Spleen (tissue), 11 donors: Measurements from ENCODE around the gene PMF1. TPM values are rescaled to one million over a fixed set of nuclear protein-coding genes. Genes with fewer than 3 reads are reported as not detected.
"Not testable (repeated sequence)": the region's sequence is repeated elsewhere in the genome, so short reads cannot be mapped to it uniquely, and the experiment has no call there.

Source experiments
- DNase-seq: peaks from one replicate; pipeline ENCODE4 v3.0.0-alpha.2; 2020
- H3K27ac ChIP-seq, 8 donors: fragments of 200-600 bp; sonication (generic) in 7 of 8; 1 replicate in 4 of 8; 2 replicates in 4 of 8; pipeline versions ENCODE4 v1.5.0 to v1.8.0; 2016 to 2021; ENCODE audit warnings: inconsistent platforms in 4 of 8, mild to moderate bottlenecking in 4 of 8, moderate library complexity in 1 of 8
- H3K27me3 ChIP-seq, 7 donors: fragments of 200-600 bp; sonication (generic) in 6 of 7; replicated peaks in 1 of 7; 1 replicate in 4 of 7; 2 replicates in 3 of 7; pipeline versions ENCODE4 v1.5.0 to v1.8.0; 2016 to 2021; ENCODE audit warnings: inconsistent platforms in 3 of 7, mild to moderate bottlenecking in 1 of 7
- H3K36me3 ChIP-seq, 6 donors: fragments of 200-600 bp; sonication (generic) in 5 of 6; 1 replicate in 4 of 6; 2 replicates in 2 of 6; pipeline versions ENCODE4 v1.5.0 to v1.8.0; 2016 to 2021; ENCODE audit warnings: inconsistent platforms in 2 of 6
- H3K4me1 ChIP-seq, 6 donors: fragments of 200-600 bp; sonication (generic) in 5 of 6; 1 replicate in 3 of 6; 2 replicates in 3 of 6; pipeline versions ENCODE4 v1.5.0 to v1.8.0; 2016 to 2021; ENCODE audit warnings: inconsistent platforms in 3 of 6
- H3K4me3 ChIP-seq, 8 donors: fragments of 200-600 bp; sonication (generic) in 7 of 8; 1 replicate in 4 of 8; 2 replicates in 4 of 8; pipeline versions ENCODE4 v1.5.0 to v1.8.0; 2016 to 2021; ENCODE audit warnings: inconsistent platforms in 4 of 8, mild to moderate bottlenecking in 4 of 8, moderate library complexity in 2 of 8
- H3K9me3 ChIP-seq, 8 donors: fragments of 200-600 bp; sonication (generic) in 7 of 8; 1 replicate in 4 of 8; 2 replicates in 4 of 8; pipeline versions ENCODE4 v1.5.0 to v1.8.0; 2016 to 2021; ENCODE audit warnings: inconsistent platforms in 4 of 8
- POLR2A ChIP-seq, 3 donors: fragments of 450-650 bp; IDR thresholded peaks; one replicate each; pipeline ENCODE4 v1.5.1; 2017; ENCODE audit warnings: antibody characterized with exemption in 3 of 3, mild to moderate bottlenecking in 1 of 3
- POLR2AphosphoS5 ChIP-seq, 3 donors: sonication (generic); formaldehyde crosslinking; IDR thresholded peaks; one replicate each; pipeline ENCODE4 v1.5.1; 2017; ENCODE audit warnings: antibody characterized with exemption in 3 of 3
- WGBS, 5 donors: extraction: QIAGEN DNeasy Blood & Tissue Kit in 3 of 5; methylation state at CpG; one replicate each; pipeline versions ENCODE4 v1.1.5 to v1.1.7; 2013 to 2018; 5-methylcytosine and 5-hydroxymethylcytosine counted together
- intact Hi-C: fragments of 100-400 bp; cut with DNase I; formaldehyde crosslinking; loops from one replicate; pipeline ENCODE4 v1.15.0; 2023; ENCODE audit warnings: low total_unique reads
- polyA plus RNA-seq, 3 donors: library from polyadenylated mRNA; stranded (reverse); fragments of 200-250 nt; gene quantifications; one replicate each; pipeline ENCODE4 v1.2.1, GENCODE V29; 2013
- total RNA-seq, 7 donors: library from RNA; depleted of rRNA in 3 of 7; stranded (reverse); fragments of >200 nt in 3 of 7; fragmentation: NEBNext Ultra II Directional in 4 of 7; extraction: Animal tissue kit (Norgen Biotek cat#: 25700) in 4 of 7; gene quantifications; one replicate each; pipeline versions ENCODE4 v1.1.0 to v1.2.1, GENCODE V29; 2016 to 2021
- TF ChIP-seq, protein P1 (sequence below), 11 experiments: fragments of 200-600 bp in 7 of 11; fragments of 450-650 bp in 4 of 11; sonication (generic) in 4 of 11; IDR thresholded peaks in 8 of 11; conservative IDR thresholded peaks in 3 of 11; 1 replicate in 7 of 11; 2 replicates in 4 of 11; pipeline versions ENCODE4 v1.4.0 to v1.8.0; 2016 to 2021; ENCODE audit warnings: antibody characterized with exemption in 11 of 11, inconsistent platforms in 4 of 11, mild to moderate bottlenecking in 1 of 11
- donor health status: healthy with polysubstance abuse.
- donor health status: DM: no; HTN: no; CAD: no; lungs with moderate emphysema.
- donor health status: DM: no; HTN: no; CAD: no.
- donor health status: Bipolar disorder and iron deficiency.
- donor health status: healthy.
- donor health status: DM: no; HTN: no; CAD: no.
- donor health status: DM: yes; HTN: yes; CAD: no.

PMF1 gene
- total and polyA plus RNA-seq, 10 donors: 43.8 to 97.6 (median 60.4) TPM

- intact Hi-C loops: no loop called here
- Histone ChIP-seq H3K4me3 (no peak overlapping the region), H3K9me3 (no peaks in the 10 kb centered on the region), H3K36me3 (peaks cover 0 to 46% (median 6%) of the 10 kb centered on the region in 6 donors), H3K27ac (no peak overlapping the region), H3K27me3 (no peaks in the 10 kb centered on the region), H3K4me1 (no peaks in the 10 kb centered on the region)
- WGBS, 5 donors: 87 to 100% (median 96%) methylated on average over 3 of the region's 3 CpGs
- no peak for DNase-seq
- TF ChIP-seq POLR2A (IDR thresholded peaks at IDR 0.05) (no peak), POLR2AphosphoS5 (IDR thresholded peaks at IDR 0.05) (no peak)
- TF ChIP-seq, protein P1, sequence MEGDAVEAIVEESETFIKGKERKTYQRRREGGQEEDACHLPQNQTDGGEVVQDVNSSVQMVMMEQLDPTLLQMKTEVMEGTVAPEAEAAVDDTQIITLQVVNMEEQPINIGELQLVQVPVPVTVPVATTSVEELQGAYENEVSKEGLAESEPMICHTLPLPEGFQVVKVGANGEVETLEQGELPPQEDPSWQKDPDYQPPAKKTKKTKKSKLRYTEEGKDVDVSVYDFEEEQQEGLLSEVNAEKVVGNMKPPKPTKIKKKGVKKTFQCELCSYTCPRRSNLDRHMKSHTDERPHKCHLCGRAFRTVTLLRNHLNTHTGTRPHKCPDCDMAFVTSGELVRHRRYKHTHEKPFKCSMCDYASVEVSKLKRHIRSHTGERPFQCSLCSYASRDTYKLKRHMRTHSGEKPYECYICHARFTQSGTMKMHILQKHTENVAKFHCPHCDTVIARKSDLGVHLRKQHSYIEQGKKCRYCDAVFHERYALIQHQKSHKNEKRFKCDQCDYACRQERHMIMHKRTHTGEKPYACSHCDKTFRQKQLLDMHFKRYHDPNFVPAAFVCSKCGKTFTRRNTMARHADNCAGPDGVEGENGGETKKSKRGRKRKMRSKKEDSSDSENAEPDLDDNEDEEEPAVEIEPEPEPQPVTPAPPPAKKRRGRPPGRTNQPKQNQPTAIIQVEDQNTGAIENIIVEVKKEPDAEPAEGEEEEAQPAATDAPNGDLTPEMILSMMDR (IDR thresholded peaks at IDR 0.05 in 8 of 11, conservative IDR thresholded peaks at IDR 0.05 in 3 of 11): no peak
Observed at GRCh38 chr1:156180471-156180870, 32.3 kb upstream of the PMF1 start.

DNA sequence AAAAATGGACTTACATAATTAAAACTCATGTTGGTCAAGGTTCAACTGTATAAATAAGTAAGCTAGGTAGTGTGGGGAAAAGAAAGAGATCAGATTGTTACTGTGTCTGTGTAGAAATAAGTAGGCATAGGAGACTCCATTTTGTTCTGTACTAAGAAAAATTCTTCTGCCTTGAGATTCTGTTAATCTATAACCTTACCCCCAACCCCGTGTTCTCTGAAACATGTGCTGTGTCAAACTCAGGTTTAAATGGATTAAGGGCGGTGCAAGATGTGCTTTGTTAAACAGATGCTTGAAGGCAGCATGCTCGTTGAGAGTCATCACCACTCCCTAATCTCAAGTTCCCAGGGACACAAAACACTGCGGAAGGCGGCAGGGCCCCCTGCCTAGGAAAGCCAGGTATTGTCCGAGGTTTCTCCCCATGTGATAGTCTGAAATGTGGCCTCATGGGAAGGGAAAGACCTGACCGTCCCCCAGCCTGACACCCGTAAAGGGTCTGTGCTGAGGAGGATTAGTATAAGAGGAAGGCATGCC, 31.3 kb upstream of the PMF1 start:
- intact Hi-C loops, DNase-seq, H3K27me3 ChIP-seq, H3K4me1 ChIP-seq, H3K27ac ChIP-seq, H3K4me3 ChIP-seq, H3K9me3 ChIP-seq: not testable (repeated sequence)
- WGBS, 5 donors: 66 to 85% (median 78%) methylated on average over 8 of the region's 8 CpGs
- peaks cover 0 to 36% (median 5%) of the 10 kb centered on the region in 6 donors for H3K36me3 ChIP-seq

GRCh38 chr1:156182010-156182779, 30.6 kb upstream of the PMF1 start:
- H3K27me3 ChIP-seq, H3K4me3 ChIP-seq, H3K27ac ChIP-seq, intact Hi-C loops, H3K9me3 ChIP-seq, DNase-seq, H3K4me1 ChIP-seq: not testable (repeated sequence)
- 77 to 89% (median 86%) methylated on average over 12 of the region's 12 CpGs for WGBS, 5 donors
- H3K36me3 ChIP-seq: peaks cover 0 to 29% (median under 1%) of the 10 kb centered on the region in 6 donors

DNA sequence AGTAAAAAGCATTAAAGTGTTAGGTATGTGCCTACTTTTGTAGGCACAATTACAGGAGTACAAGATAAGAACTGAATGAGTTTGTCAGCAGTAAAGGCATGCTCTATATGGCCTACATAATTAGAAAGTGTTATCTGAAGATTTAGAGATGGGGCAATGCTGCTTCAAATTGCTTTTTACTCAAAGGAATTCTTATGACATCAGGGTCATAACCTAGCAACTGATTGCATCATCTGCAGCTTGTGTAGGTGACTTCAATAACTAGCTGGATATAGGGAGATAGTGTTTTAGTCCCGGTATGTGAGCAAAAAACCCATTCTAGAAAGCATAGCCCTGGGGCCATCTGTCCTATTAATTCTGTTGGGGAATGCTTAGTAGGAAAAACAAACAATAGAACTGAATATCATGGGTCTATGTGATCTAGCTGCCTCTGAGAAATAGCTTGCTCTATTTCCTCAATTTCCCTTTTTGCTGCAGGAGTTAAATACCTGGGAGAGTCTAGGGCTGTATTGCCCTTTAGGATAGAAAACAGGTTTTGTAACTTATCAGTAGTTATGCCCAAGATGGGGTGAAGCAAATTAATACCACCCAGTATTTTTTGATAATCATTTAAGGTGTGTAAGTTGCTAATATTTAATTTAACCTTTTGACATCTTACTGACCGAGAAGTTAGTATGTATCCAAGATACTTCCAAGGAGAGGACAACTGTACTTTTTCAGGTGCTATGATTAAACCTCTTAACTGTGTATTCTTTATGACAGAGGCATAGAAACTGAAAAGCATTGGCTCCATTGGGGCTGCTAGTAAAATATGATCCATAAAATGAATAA, 26.2 kb upstream of the PMF1 start:
- H3K9me3 ChIP-seq, H3K4me3 ChIP-seq, H3K27me3 ChIP-seq, intact Hi-C loops, H3K4me1 ChIP-seq, DNase-seq, H3K27ac ChIP-seq: not testable (repeated sequence)
- peaks cover 0 to 16% (median 0%) of the 10 kb centered on the region in 6 donors for H3K36me3 ChIP-seq
- WGBS, 5 donors: 89 to 97% (median 90%) methylated on average over 2 of the region's 2 CpGs

- DNase-seq, H3K27ac ChIP-seq, H3K9me3 ChIP-seq, intact Hi-C loops, H3K27me3 ChIP-seq, H3K4me3 ChIP-seq, H3K36me3 ChIP-seq: not testable (repeated sequence)
- WGBS, 5 donors: 84 to 90% (median 87%) methylated on average over 4 of the region's 4 CpGs
- peaks cover 8 to 30% (median 21%) of the 10 kb centered on the region in 6 donors for H3K4me1 ChIP-seq
Observed at GRCh38 chr1:156190265-156190664, 22.5 kb upstream of the PMF1 start.
